ENCODE measurements around the gene TMEM44.
"Not testable (repeated sequence)": the region's sequence is repeated elsewhere in the genome, so short reads cannot be mapped to it uniquely, and the experiment has no call there.

The TMEM44 gene

DNA sequence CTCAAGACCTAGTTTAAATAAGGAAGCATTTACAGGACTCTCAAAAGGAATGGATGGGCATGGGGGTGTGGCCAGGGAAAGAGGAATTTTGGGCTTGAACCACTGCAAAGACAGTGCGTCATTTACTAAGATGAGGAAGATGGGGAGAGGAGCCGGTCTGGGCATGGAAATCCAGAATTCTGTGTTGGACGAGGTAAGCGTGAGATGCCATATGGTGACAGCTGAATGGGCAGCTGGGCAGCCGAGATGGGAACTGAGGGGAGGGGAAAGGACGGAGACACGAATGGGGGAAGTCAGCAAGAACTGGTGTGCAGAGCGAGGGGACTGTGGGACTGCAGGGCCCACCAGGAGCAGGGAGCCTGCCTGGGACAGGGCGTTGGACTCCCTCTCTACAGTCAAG is 24.2 kb downstream of the TMEM44 start:
- DNase-seq = no peak

GRCh38 chr3:194607592-194608389 is 25.4 kb downstream of the TMEM44 start:
- no peak for DNase-seq

GRCh38 chr3:194606941-194607340 is 26.3 kb downstream of the TMEM44 start:
- no peak for DNase-seq

- DNase-seq = no peak
These were observed 27.1 kb downstream of the TMEM44 start for GRCh38 chr3:194606163-194606562.

DNA sequence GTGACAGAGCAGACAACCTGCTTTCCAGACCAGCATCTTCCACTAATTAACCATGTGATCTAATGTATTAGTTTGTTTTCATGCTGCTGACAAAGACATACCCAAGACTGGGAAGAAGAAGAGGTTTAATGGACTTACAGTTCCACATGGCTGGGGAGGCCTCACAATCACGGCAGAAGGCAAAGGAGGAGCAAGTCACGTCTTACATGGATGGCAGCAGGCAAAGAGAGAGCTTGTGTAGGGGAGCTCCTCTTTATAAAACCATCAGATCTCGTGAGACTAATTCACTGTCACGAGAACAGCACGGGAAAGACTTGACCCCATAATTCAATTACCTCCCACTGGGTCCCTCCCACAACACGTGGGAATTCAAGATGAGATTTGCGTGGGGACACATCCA is 27.9 kb downstream of the TMEM44 start:
- DNase-seq = not testable (repeated sequence)

GRCh38 chr3:194604837-194605236 is 28.4 kb downstream of the TMEM44 start:
- DNase-seq = no peak

DNA sequence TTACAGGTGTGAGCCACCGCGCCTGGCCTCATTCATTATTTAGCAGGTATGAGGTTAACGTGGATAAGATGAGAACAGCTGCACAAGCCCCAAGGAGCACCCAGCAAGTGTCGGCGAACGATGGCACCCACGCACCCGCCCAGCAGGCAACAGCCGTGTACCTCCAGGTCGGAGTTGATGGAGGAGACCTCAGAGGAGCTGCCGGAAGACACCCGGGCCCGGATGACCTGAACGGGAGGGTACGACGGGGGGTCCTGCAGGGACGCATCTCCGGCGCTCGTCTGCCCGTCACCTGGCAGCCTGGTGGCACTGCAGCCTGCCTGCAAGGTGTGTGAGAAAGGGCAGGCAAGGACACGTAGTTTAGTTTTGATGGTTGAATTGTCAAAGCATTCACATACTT is 29.1 kb downstream of the TMEM44 start:
- DNase-seq = no peak

GRCh38 chr3:194602669-194603171 is 30.5 kb downstream of the TMEM44 start:
- no peak for DNase-seq

GRCh38 chr3:194598771-194599557 is 34.3 kb downstream of the TMEM44 start:
- no peak for DNase-seq

DNA sequence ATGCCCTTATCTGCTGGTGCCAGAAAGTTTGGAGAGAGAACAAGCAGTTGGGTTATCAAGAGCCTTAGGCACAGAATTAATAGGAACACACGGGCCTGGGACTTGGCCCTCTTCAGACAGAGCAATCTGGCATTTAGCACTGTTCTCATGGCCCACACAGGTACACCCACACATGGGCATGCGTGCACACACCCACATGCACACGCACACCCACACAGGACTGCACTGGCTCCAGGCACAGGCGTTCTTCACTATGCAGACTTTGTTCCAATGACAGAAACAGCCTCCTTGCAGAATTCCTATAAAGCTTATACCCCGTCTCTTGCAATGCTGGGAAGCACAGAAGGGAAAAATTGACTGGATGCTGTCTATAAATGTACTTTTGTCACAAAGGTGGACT is 36.3 kb downstream of the TMEM44 start:
- DNase-seq = no peak

- peak; percentile 57 for DNase-seq
These were observed 40.1 kb downstream of the TMEM44 start for GRCh38 chr3:194592798-194593752.

DNA sequence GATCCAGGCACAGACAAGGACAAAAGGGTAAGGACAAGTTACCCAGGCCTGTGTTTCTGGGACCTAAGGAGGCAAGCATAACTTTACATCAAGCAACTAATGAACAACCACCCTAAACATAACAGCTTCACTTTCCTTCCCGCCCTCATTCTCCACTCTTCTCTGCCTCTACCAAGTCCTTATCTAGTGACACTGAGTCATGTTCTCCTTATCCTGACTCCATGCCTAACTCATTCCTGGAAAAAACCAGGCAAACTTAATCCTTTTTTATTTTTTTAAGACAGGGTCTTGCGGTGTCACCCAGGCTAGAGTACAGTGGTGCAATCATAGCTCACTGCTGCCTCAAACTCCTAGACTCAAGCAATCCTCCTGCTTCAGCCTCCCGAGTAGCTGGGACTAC is 44.5 kb downstream of the TMEM44 start:
- DNase-seq = no peak

GRCh38 chr3:194588236-194588635 is 45.0 kb downstream of the TMEM44 start:
- no peak for DNase-seq

GRCh38 chr3:194587438-194587931 is 45.7 kb downstream of the TMEM44 start:
- peak; percentile 46 for DNase-seq

- no peak for DNase-seq
These were observed 46.4 kb downstream of the TMEM44 start for GRCh38 chr3:194586836-194587235.

- DNase-seq = no peak
These were observed 47.3 kb downstream of the TMEM44 start for GRCh38 chr3:194585880-194586281.

DNA sequence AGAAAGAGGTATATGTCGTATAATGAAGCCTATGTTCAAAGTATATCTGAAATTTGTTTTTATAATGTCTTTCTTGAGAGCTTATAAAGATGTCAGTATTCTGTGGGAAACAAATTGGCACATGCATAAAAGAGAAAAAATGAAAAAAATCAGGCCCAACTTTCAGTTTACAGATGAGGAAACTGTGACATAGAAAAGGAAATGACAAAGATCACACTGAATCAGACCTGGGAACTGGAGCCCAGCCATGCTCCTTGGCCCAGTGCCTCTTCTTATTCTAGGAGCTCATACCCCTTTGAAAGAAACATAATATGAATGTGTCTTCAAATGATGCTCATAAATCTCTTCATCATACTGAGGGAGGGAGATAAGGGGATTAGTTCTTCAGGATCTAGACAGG is 48.4 kb downstream of the TMEM44 start:
- no peak for DNase-seq

DNA sequence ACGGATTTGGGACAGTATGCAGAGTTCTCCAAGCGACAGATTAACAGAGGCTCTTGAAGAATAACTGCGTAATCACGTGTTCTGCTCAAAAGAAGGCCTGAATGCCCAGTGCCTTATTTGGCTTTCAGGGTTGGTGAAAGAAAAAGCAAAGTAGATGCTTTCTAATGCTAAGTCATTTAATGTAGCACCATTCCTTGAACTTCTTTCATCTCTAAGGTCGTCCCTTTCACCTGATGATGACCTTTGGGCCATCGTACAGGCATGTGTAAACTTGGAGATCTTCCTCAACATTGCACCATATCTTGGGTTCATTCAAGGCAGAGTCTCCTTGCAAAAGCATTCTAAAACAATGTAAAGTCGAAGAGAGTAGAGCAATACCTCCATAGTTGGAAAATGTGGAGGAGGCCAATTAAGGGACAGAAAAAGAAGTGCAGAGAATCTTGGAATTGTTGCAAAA is 48.9 kb downstream of the TMEM44 start:
- no peak for DNase-seq

GRCh38 chr3:194582196-194582905 is 50.9 kb downstream of the TMEM44 start:
- no peak for DNase-seq

DNA sequence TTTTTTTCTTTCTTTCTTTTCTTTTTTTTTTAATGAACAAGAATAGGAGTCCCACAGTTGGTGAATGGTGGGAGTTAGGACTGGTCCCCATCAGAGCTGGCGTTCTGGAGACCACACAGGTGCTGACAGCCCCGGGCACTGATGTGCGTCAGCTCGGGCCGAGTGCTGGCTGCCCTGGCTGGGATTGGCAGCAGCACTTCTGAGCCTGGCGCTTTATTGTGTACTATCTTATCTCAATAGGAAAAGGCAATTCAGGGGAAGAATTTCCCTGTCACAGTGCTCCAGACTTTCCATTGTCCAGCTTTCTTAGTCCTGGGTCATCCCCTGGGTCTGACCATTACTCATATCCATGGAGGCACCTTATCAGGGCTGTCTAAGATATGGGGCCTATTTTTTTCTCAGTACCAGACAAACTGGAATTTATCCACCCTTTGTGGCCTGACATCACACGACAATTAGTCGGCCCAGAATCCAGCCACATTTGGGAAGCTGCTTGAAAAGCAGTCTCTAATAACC is 54.1 kb downstream of the TMEM44 start:
- DNase-seq = no peak
